ENCODE results near the gene TRMT11.

The TRMT11 gene

GRCh38 chr6:126077810-126078776, 91.8 kb downstream of the TRMT11 start:
- no peak for DNase-seq

- DNase-seq, result no peak
These were observed 97.5 kb downstream of the TRMT11 start for GRCh38 chr6:126083875-126084274.

GRCh38 chr6:126086560-126086959, 100.2 kb downstream of the TRMT11 start:
- DNase-seq, result no peak
